Mesenchymal stem cell (in vitro differentiated cells and primary cell): ENCODE results near the gene EVX2.
A peak's percentile ranks its signal among the peaks of the same experiment; 100 is the strongest.

Source experiments
- DNase-seq: peaks from one replicate; pipeline ENCODE4 v3.0.0-alpha.2; 2013
- H2AFZ ChIP-seq: one replicate; pipeline ENCODE4 v1.6.1; 2013; ENCODE audit warnings: low read depth, mild to moderate bottlenecking, control low read depth, inconsistent platforms, low read length, moderate library complexity
- H2AK5ac ChIP-seq: 2 replicates; pipeline ENCODE4 v1.6.1; 2013; ENCODE audit warnings: low read length, moderate library complexity, mild to moderate bottlenecking, inconsistent platforms; ENCODE audit not compliant: severe bottlenecking
- H2BK120ac ChIP-seq: one replicate; pipeline ENCODE4 v1.6.1; 2013; ENCODE audit warnings: low read depth, mild to moderate bottlenecking, inconsistent platforms, low read length, moderate library complexity
- H2BK12ac ChIP-seq, 2 experiments: one replicate each; pipeline ENCODE4 v1.6.1; 2013; ENCODE audit warnings: inconsistent platforms in 2 of 2, low read length in 2 of 2, mild to moderate bottlenecking in 2 of 2, moderate library complexity in 2 of 2, control low read depth in 1 of 2
- H2BK15ac ChIP-seq: one replicate; pipeline ENCODE4 v1.6.1; 2013; ENCODE audit warnings: mild to moderate bottlenecking, low read depth, inconsistent platforms; ENCODE audit not compliant: poor library complexity, severe bottlenecking
- H2BK5ac ChIP-seq: 2 replicates; pipeline ENCODE4 v1.6.1; 2013; ENCODE audit warnings: low read depth, mild to moderate bottlenecking, low read length, control low read depth, inconsistent platforms; ENCODE audit not compliant: poor library complexity, severe bottlenecking
- H3K14ac ChIP-seq, 2 experiments: one replicate each; pipeline ENCODE4 v1.6.1; 2013; ENCODE audit warnings: inconsistent platforms in 2 of 2, low read length in 2 of 2, control low read depth in 1 of 2, mild to moderate bottlenecking in 1 of 2, moderate library complexity in 1 of 2
- H3K18ac ChIP-seq, 2 experiments: one replicate each; pipeline ENCODE4 v1.6.1; 2013; ENCODE audit warnings: inconsistent platforms in 2 of 2, low read length in 2 of 2, control low read depth in 1 of 2, low read depth in 1 of 2, mild to moderate bottlenecking in 1 of 2
- H3K23ac ChIP-seq, 2 experiments: one replicate each; pipeline ENCODE4 v1.6.1; 2013; ENCODE audit warnings: inconsistent platforms in 2 of 2, low read length in 2 of 2, mild to moderate bottlenecking in 2 of 2, moderate library complexity in 2 of 2, control low read depth in 1 of 2
- H3K27ac ChIP-seq: 2 replicates; pipeline ENCODE4 v1.5.1; 2013; ENCODE audit warnings: mild to moderate bottlenecking, moderate library complexity, low read length, control low read depth, inconsistent platforms; ENCODE audit not compliant: poor library complexity, severe bottlenecking
- H3K27me3 ChIP-seq, 2 experiments: 2 replicates each; pipeline versions ENCODE4 v1.6.1 to v1.7.0; 2013; ENCODE audit warnings: low read length in 2 of 2, mild to moderate bottlenecking in 2 of 2, moderate library complexity in 2 of 2, control low read depth in 1 of 2, inconsistent platforms in 1 of 2; ENCODE audit not compliant: control insufficient read depth in 1 of 2, insufficient read depth in 1 of 2
- H3K36me3 ChIP-seq, 2 experiments: 2 replicates each; pipeline versions ENCODE4 v1.6.1 to v1.7.0; 2013; ENCODE audit warnings: low read length in 2 of 2, control low read depth in 1 of 2, inconsistent platforms in 1 of 2, low read depth in 1 of 2, mild to moderate bottlenecking in 1 of 2; ENCODE audit not compliant: insufficient read depth in 2 of 2, control insufficient read depth in 1 of 2
- H3K4ac ChIP-seq, 2 experiments: one replicate each; pipeline ENCODE4 v1.6.1; 2013; ENCODE audit warnings: inconsistent platforms in 2 of 2, low read length in 2 of 2, mild to moderate bottlenecking in 2 of 2, moderate library complexity in 2 of 2, control low read depth in 1 of 2, low read depth in 1 of 2
- H3K4me1 ChIP-seq: 2 replicates; pipeline ENCODE4 v1.6.1; 2013; ENCODE audit warnings: low read depth, low read length, control low read depth; ENCODE audit not compliant: control insufficient read depth, insufficient read depth
- H3K4me2 ChIP-seq: 2 replicates; pipeline ENCODE4 v1.6.1; 2013; ENCODE audit warnings: low read length, mild to moderate bottlenecking, inconsistent platforms; ENCODE audit not compliant: poor library complexity, severe bottlenecking
- H3K4me3 ChIP-seq, 2 experiments: 2 replicates each; pipeline versions ENCODE4 v1.5.1 to v1.7.0; 2013; ENCODE audit warnings: low read length in 2 of 2, mild to moderate bottlenecking in 2 of 2, control low read depth in 1 of 2, low read depth in 1 of 2; ENCODE audit not compliant: insufficient read depth in 1 of 2
- H3K79me1 ChIP-seq: replicated peaks from 2 replicates; pipeline ENCODE4 v1.6.1; 2013; ENCODE audit warnings: mild to moderate bottlenecking, control low read depth, low read length, inconsistent platforms; ENCODE audit not compliant: poor library complexity, severe bottlenecking
- H3K9ac ChIP-seq: 2 replicates; pipeline ENCODE4 v1.7.0; 2013; ENCODE audit warnings: mild to moderate bottlenecking, low read length, moderate library complexity
- H3K9me3 ChIP-seq: 2 replicates; pipeline ENCODE4 v1.7.0; 2013; ENCODE audit warnings: mild to moderate bottlenecking, low read length; ENCODE audit not compliant: control insufficient read depth
- H4K8ac ChIP-seq: one replicate; pipeline ENCODE4 v1.6.1; 2013; ENCODE audit warnings: inconsistent platforms, mild to moderate bottlenecking, low read length, moderate library complexity
- H4K91ac ChIP-seq: one replicate; pipeline ENCODE4 v1.6.1; 2013; ENCODE audit warnings: mild to moderate bottlenecking, low read length, inconsistent platforms
- WGBS: methylation state at CpG from one replicate; pipeline ENCODE4 v1.1.7; 2013; ENCODE audit warnings: mixed read lengths; 5-methylcytosine and 5-hydroxymethylcytosine counted together

EVX2 gene

GRCh38 chr2:176098366-176099158, 14.8 kb upstream of the EVX2 start:
- no peak overlapping the region for H3K4ac ChIP-seq
- no peak for DNase-seq
- H3K9me3 ChIP-seq, result peaks cover 3% of the 10 kb centered on the region
- H4K91ac ChIP-seq, result no peak overlapping the region
- no peak overlapping the region for H3K9ac ChIP-seq
- H2AFZ ChIP-seq, result no peak overlapping the region
- no peaks in the 10 kb centered on the region for H3K79me1 ChIP-seq
- H3K23ac ChIP-seq, result no peak overlapping the region
- H3K18ac ChIP-seq, result no peak overlapping the region
- no peak overlapping the region for H3K4me3 ChIP-seq
- H2BK15ac ChIP-seq, result no peak overlapping the region
- H3K4me1 ChIP-seq, result peaks cover 6% of the 10 kb centered on the region
- no peak overlapping the region for H4K8ac ChIP-seq
- no peak overlapping the region for H3K27ac ChIP-seq
- H3K36me3 ChIP-seq, result no peaks in the 10 kb centered on the region
- H3K14ac ChIP-seq, result no peak overlapping the region
- no peak overlapping the region for H3K4me2 ChIP-seq
- H2BK5ac ChIP-seq, result no peak overlapping the region
- 3% methylated on average over 35 of the region's 35 CpGs for WGBS
- H3K27me3 ChIP-seq, result peaks cover 97 to 100% of the 10 kb centered on the region in 2 experiments
- H2BK120ac ChIP-seq, result no peak overlapping the region
- H2BK12ac ChIP-seq, result no peak overlapping the region
- no peak overlapping the region for H2AK5ac ChIP-seq

- H3K4me1 ChIP-seq, result peaks cover 12% of the 10 kb centered on the region
- H3K23ac ChIP-seq, result no peak overlapping the region
- no peak overlapping the region for H3K18ac ChIP-seq
- WGBS, result 2% methylated on average over 16 of the region's 18 CpGs
- no peak overlapping the region for H2BK15ac ChIP-seq
- H2BK12ac ChIP-seq, result no peak overlapping the region
- no peak for DNase-seq
- H3K9ac ChIP-seq, result no peak overlapping the region
- peak overlapping the region in 1 of 2 experiments; percentile 77 for H3K4me3 ChIP-seq
- no peaks in the 10 kb centered on the region for H3K36me3 ChIP-seq
- no peak overlapping the region for H2AFZ ChIP-seq
- no peak overlapping the region for H3K14ac ChIP-seq
- H4K91ac ChIP-seq, result no peak overlapping the region
- no peak overlapping the region for H2BK5ac ChIP-seq
- no peak overlapping the region for H2BK120ac ChIP-seq
- H4K8ac ChIP-seq, result no peak overlapping the region
- no peak overlapping the region for H2AK5ac ChIP-seq
- no peaks in the 10 kb centered on the region for H3K79me1 ChIP-seq
- H3K4ac ChIP-seq, result no peak overlapping the region
- no peak overlapping the region for H3K4me2 ChIP-seq
- peaks cover 3% of the 10 kb centered on the region for H3K9me3 ChIP-seq
- H3K27ac ChIP-seq, result no peak overlapping the region
- H3K27me3 ChIP-seq, result peaks cover 97 to 100% of the 10 kb centered on the region in 2 experiments
These were observed 14.1 kb upstream of the EVX2 start for GRCh38 chr2:176097820-176098365.

DNA sequence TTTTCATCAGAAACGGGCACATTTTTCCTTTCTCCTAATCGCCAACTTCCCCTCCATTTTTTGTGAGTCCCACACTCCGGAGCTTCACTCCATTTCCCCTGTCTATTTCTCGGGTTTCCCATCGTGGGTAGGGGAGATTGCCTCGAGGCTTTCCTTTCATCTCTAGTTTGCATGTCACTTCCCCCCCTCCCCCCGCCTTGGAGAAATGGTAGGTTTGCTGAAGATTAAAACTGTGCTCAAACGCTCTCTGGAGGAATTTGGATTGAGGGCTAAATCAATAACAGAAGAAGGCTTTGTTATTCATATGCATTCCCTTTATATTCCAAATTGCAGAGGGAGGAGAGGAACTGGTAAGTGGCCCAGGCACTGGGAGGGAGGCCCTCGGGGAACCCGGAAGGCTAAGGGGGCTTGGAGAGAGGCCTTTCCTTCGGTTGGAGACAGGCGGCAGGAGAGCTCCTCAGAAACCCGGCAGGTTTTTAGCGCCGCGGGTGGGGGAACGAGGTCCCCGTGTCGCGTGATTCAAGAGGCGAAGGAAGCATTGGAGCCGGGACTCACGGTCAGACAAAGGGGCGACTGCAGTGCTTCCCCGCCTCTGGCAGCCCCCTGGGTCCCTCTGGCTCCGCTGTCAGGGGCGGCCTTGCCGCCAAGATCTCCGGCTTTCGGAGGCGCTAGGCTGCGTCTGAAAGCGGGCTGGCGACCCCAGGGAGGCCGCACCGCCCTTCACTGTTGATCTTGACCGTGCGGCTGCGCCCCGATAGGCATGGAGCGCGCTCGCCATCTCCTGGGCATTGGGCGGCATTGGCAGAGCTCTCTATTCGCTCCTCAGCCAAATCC, 13.4 kb upstream of the EVX2 start:
- H3K9ac ChIP-seq, result no peak overlapping the region
- H3K4me1 ChIP-seq, result peaks cover 15% of the 10 kb centered on the region
- H3K27ac ChIP-seq, result no peak overlapping the region
- H4K8ac ChIP-seq, result no peak overlapping the region
- no peak overlapping the region for H3K4ac ChIP-seq
- no peak overlapping the region for H3K18ac ChIP-seq
- peak overlapping the region; percentile 60 for H3K4me2 ChIP-seq
- H3K79me1 ChIP-seq, result no peaks in the 10 kb centered on the region
- H2BK120ac ChIP-seq, result no peak overlapping the region
- H2AK5ac ChIP-seq, result no peak overlapping the region
- DNase-seq, result peak; percentile 70
- peaks cover 91 to 96% of the 10 kb centered on the region in 2 experiments for H3K27me3 ChIP-seq
- H2AFZ ChIP-seq, result peak overlapping the region; percentile 8
- H3K4me3 ChIP-seq, result peak overlapping the region; percentile 23 to 77
- H3K14ac ChIP-seq, result no peak overlapping the region
- no peak overlapping the region for H2BK15ac ChIP-seq
- WGBS, result under 1% methylated on average over 40 of the region's 45 CpGs
- H3K36me3 ChIP-seq, result no peaks in the 10 kb centered on the region
- no peak overlapping the region for H3K23ac ChIP-seq
- no peak overlapping the region for H2BK12ac ChIP-seq
- no peak overlapping the region for H2BK5ac ChIP-seq
- peaks cover 3% of the 10 kb centered on the region for H3K9me3 ChIP-seq
- no peak overlapping the region for H4K91ac ChIP-seq
